ENCODE results near the gene CARD9. TPM values are rescaled to one million over a fixed set of nuclear protein-coding genes. Genes with fewer than 3 reads are reported as not detected.

The CARD9 gene
- total RNA-seq, 1 experiment from 2014 or later = 0.66 TPM

GRCh38 chr9:136402067-136402466 is 28.6 kb upstream of the CARD9 start:
- no peak for DNase-seq (ENCODE audit: low read depth)

GRCh38 chr9:136401173-136401922 is 27.9 kb upstream of the CARD9 start:
- DNase-seq (ENCODE audit: low read depth) = no peak

GRCh38 chr9:136400038-136400834 is 26.8 kb upstream of the CARD9 start, which contains the start of gene SNAPC4:
TSS of gene SNAPC4 (minus strand) at chr9:136400170. CDS start at chr9:136398428, 1,742 bp downstream.
- peak; percentile 79 for DNase-seq (ENCODE audit: low read depth)

DNA sequence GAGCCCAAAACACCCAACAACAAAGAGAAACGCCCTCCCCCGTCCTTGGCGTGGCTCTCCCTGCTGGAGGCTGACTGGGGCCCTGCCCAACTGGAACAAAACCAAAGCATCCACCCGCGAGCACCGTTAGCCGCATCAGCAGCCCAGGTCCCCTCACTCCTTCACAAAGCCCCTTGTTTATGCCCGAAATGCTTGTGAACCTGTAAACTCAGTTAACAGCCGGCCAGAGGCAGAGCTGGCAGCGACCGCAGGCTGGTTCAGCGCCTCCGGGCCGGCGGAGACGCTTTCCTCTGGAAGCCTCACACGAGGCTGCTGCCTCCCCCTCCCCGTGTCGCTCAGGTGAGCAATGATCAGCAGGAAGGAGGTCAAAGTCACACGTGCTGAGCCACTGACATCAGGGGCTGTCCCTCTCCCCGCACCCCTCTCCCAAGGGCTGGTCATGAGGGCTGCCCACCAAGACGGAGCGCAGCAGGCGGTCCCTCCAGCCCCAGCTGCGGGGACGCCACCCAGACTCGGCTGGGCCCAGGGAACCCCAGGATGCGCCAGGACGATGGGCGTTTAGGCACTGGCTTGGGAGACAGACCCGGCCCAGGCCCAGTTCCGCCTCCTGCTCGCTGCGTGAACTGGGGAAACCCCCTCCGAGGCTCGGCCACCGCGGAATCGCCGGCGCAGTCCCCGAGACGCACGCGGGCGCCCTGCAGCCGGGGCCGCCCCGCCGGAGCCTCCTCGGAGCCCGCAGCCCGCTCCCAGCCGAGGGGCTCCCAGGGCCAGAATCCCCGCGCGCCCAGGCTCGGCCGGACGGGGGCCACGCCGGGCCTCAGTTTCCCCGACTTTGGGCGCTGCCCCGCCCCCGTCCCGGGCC is 25.9 kb upstream of the CARD9 start:
- DNase-seq (ENCODE audit: low read depth) = no peak

DNA sequence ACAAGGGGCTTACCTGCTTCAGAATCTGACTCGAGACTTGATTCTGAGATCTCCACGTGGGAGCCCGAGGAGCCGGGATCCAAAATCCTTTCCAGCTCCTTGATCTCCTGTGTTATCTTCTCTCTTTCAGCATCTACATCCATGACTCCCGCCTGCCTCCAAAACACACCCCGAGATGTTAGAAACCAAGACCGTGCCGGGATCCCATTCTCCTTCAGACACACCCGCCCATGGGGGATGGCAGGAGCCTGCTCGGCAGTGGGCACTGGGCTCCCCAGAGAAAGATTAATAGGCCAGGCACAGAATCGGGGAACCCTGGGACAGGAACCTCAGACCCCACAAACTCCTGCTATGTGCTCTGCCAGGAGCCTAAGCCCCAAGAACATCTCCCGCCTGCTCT is 24.8 kb upstream of the CARD9 start:
- no peak for DNase-seq (ENCODE audit: low read depth)

DNA sequence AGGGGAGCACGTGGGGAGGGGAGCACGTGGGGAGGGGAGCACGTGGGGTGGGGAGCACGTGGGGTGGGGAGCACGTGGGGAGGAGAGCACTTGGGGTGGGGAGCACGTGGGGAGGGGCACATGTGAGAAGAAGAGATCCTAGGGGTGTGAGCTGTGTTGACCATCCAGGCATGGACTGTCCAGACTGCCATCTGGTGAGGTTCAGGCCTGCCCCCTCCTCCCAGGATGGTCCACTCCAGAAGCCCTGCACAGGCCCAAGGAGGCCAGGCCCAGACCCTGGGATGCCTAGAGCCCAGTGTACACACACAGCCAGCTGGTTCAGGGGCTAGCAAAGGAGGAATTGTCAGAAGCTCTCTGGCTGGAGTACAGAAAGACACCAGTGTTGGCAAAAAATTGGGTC is 24.2 kb upstream of the CARD9 start:
- DNase-seq (ENCODE audit: low read depth) = no peak

GRCh38 chr9:136396219-136396515 is 22.7 kb upstream of the CARD9 start:
- no peak for DNase-seq (ENCODE audit: low read depth)

GRCh38 chr9:136395345-136396218 is 22.1 kb upstream of the CARD9 start:
- no peak for DNase-seq (ENCODE audit: low read depth)

GRCh38 chr9:136395020-136395340 is 21.5 kb upstream of the CARD9 start:
- no peak for DNase-seq (ENCODE audit: low read depth)

GRCh38 chr9:136394312-136395019 is 21.0 kb upstream of the CARD9 start:
- no peak for DNase-seq (ENCODE audit: low read depth)

- DNase-seq (ENCODE audit: low read depth) = no peak
These were observed 20.1 kb upstream of the CARD9 start for GRCh38 chr9:136393531-136393930.

DNA sequence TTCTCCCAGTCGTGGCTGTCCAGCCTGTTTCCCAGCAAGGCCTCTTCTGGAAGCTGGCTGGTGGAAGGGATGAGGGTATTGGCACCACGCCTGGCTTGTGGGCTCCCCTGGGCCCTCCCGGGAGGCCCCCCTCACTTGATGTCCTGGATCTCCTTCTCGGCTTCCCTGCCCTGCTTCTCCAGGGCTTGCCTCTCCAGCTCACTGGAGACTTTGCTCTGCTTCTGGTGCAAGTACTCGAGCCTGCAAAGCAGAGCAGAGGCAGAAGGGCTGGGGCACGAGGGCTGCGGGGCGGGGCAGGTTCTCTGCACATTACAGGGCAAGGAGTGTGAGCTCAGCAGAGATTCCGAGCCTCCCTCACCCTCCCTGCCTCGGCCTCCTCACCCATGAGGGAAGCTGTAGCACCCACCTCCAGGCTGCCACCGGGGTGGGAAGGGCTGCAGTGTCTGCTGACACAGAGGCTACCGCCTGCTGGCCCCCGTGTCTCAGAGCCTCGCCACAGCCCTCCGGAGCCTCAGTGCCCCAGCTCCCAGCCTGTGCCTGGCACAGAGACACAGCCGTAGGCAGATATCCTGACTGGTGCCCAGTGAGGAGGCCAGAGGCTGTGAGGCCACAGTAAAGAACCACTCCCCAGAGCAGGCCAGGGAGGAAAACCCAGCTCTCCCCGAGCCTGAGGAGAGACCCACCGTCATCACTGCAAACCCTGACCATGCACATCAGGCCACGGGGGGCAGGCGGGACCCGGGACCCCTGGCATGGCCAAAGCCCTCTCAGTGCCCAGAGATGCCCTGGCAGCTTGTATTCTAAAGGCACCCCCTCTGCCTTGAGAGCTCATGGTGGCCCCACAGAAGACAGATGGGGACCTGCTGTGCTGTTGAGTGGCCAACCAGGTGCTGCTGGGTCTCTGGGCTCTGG is 19.3 kb upstream of the CARD9 start:
- DNase-seq (ENCODE audit: low read depth) = no peak

- DNase-seq (ENCODE audit: low read depth) = no peak
These were observed 18.5 kb upstream of the CARD9 start for GRCh38 chr9:136391737-136392537.

DNA sequence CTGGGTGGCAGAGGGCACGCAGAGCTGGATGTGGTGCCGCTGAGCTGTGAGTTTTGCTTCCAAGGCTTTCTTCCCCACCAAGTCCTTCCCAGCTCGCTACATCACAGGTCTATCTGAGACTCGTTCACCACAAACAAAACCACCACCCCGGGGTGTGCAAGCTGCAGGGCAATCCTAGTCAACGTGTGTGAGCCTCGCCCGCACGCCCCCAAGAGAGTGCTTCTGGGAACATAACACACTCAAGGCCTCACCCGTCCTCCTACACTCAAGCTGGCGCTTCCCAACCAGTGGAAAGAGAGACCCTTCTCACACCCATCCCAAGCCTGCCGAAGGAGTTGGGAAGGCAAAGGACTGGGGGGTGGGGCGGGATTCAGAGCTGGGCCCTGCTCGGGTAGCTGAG is 15.9 kb upstream of the CARD9 start:
- no peak for DNase-seq (ENCODE audit: low read depth)

- no peak for DNase-seq (ENCODE audit: low read depth)
These were observed 13.7 kb upstream of the CARD9 start for GRCh38 chr9:136387217-136387616.

DNA sequence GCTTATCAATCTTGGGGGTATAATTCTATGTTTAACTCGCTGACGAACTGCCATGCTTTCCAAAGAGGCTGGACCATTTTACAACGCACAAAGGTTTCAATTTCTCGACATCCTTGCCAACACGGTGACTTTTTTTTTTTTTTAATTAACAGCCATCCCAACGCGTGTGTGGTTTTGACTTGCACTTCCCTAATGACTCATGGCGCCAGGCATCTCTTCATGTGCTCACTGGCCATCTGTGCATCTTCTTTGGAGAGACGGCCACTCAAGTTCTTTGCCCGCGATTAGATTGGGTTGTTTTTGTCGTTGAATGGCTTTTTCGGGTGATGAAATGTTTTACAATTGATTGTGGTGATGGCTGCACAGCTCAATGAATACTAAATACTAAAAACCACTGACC is 12.5 kb upstream of the CARD9 start:
- no peak for DNase-seq (ENCODE audit: low read depth)

- no peak for DNase-seq (ENCODE audit: low read depth)
These were observed 11.5 kb upstream of the CARD9 start for GRCh38 chr9:136385015-136385414.

DNA sequence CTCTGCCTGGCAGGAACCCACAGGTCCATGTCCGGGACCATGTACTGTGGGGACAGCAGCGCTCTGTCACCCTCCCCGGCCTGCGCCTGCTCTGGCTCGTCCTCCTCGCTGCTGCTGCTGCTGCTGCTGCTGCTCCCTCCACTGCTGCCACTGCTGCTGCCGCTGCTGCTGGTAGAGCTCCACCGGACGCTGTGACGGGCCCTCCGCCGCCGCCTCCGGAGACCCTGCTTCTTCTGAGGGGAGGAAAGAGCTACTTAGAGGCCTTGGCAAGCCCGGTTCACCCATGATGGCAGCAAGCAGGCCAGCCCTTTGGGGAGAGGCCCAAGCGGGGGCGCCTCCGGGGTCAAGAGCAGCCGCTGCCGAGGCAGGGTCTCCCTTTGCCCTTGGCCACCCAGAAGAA is 10.0 kb upstream of the CARD9 start:
- DNase-seq (ENCODE audit: low read depth) = no peak

Measured in HT1080 (cell line).